Activated B cell treated with CpG ODN at 0.5 μM for 24 hours (primary cell): ENCODE data around the gene CBARP. TPM values are rescaled to one million over a fixed set of nuclear protein-coding genes. Genes with fewer than 3 reads are reported as not detected.
A peak's percentile ranks its signal among the peaks of the same experiment; 100 is the strongest.

Experiments
- ATAC-seq: fragments of 200-7000 bp; cut with Tn5 transposase; one replicate; pipeline ENCODE4 v1.10.0; 2021; ENCODE audit warnings: low read depth, mild to moderate bottlenecking, moderate library complexity
- CTCF ChIA-PET: fragments of 350-600 bp; sonication (Branson Sonifier 250); formaldehyde crosslinking; loops from one replicate; lab custom pipeline; 2021; ENCODE audit warnings: antibody characterized with exemption; lab: Charles Lee
- POLR2A ChIA-PET: fragments of 350-600 bp; sonication (Branson Sonifier 250); formaldehyde crosslinking; loops from one replicate; lab custom pipeline; 2021; ENCODE audit warnings: antibody characterized with exemption; lab: Charles Lee
- DNase-seq: peaks from one replicate; pipeline ENCODE4 v3.0.0; 2022
- H3K27ac Mint-ChIP-seq: one replicate; pipeline ENCODE4 v1.8.0; 2020; ENCODE audit warnings: mixed read lengths
- H3K27me3 Mint-ChIP-seq: one replicate; pipeline ENCODE4 v1.8.0; 2021; ENCODE audit warnings: mixed read lengths
- H3K36me3 Mint-ChIP-seq: one replicate; pipeline ENCODE4 v1.8.0; 2021; ENCODE audit warnings: low read depth, mixed read lengths
- H3K4me1 Mint-ChIP-seq: one replicate; pipeline ENCODE4 v1.8.0; 2021; ENCODE audit warnings: mixed read lengths
- H3K4me3 Mint-ChIP-seq: one replicate; pipeline ENCODE4 v1.8.0; 2020; ENCODE audit warnings: mild to moderate bottlenecking, mixed read lengths
- H3K9me3 Mint-ChIP-seq: one replicate; pipeline ENCODE4 v1.8.0; 2020; ENCODE audit warnings: mixed read lengths
- CTCF ChIP-seq: fragments of 200-600 bp; IDR thresholded peaks from one replicate; pipeline ENCODE4 v1.8.0; 2022; ENCODE audit warnings: antibody characterized with exemption, mild to moderate bottlenecking
- intact Hi-C: fragments of 100-400 bp; cut with micrococcal nuclease; formaldehyde crosslinking; loops from one replicate; pipeline ENCODE4 v1.15.1; 2024
- total RNA-seq: library from RNA; stranded (reverse); gene quantifications from 2 replicates; pipeline ENCODE4 v1.2.3, GENCODE V29; 2022

CBARP gene
- total RNA-seq, 1 donor from 2014 or later: 0.64 TPM

DNA sequence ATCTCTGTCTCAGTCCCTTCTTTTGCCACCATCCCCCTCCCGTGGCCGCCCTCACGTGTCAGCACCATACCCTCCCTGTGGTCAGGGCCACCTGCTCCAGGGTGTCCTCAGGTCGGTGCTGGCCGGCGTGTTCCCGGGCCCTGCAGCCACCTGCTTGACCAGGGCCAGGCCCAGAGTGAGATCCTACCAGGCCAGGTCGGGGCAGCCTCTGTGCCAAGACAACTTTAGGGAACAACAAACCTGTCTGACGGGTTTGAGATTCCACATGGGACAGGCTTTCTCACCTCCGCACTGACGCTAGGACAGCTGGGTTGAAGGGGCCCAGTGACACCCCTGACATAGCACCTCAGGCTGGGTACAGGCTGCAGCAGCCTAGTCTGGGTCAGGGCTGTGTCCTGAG, 56.2 kb downstream of the CBARP start:
- no peak for ATAC-seq
- H3K4me1 Mint-ChIP-seq: peaks cover 13% of the 10 kb centered on the region
- ChIA-PET CTCF (no interaction called here), POLR2A (no interaction called here)
- H3K9me3 Mint-ChIP-seq: no peaks in the 10 kb centered on the region
- no peaks in the 10 kb centered on the region for H3K36me3 Mint-ChIP-seq
- no peak overlapping the region for H3K4me3 Mint-ChIP-seq
- peak overlapping the region; percentile 41 for H3K27ac Mint-ChIP-seq
- TF ChIP-seq CTCF: no peak
- intact Hi-C loops: no loop called here
- no peaks in the 10 kb centered on the region for H3K27me3 Mint-ChIP-seq
- DNase-seq: no peak

Other genes with a start within 250 kb of the CBARP start
- gene GRIN3B, start 237.6 kb downstream of the CBARP start, total RNA-seq: 0.11 TPM in 1 of 2 replicates, not detected in the other
- gene TMEM259, start 216.9 kb downstream of the CBARP start, total RNA-seq: 223 and 257 TPM in 2 replicates
- gene RNU6-2, start 216.5 kb downstream of the CBARP start, total RNA-seq: not detected in 2 replicates
- 352 and 371 TPM in 2 replicates for gene CNN2, start 211.4 kb downstream of the CBARP start, total RNA-seq
- 164 and 188 TPM in 2 replicates for gene ABCA7, start 197.9 kb downstream of the CBARP start, total RNA-seq
- gene ARHGAP45, start 170.8 kb downstream of the CBARP start, total RNA-seq: 266 and 312 TPM in 2 replicates
- gene POLR2E, start 142.6 kb downstream of the CBARP start, total RNA-seq: 173 and 184 TPM in 2 replicates
- gene GPX4, start 134.0 kb downstream of the CBARP start, total RNA-seq: 213 and 218 TPM in 2 replicates
- gene SBNO2, start 63.7 kb downstream of the CBARP start, total RNA-seq: 111 and 127 TPM in 2 replicates
- gene STK11, start 32.2 kb downstream of the CBARP start, total RNA-seq: 62.0 and 67.6 TPM in 2 replicates
- 172 and 185 TPM in 2 replicates for gene ATP5F1D, start 3.7 kb upstream of the CBARP start, total RNA-seq
- gene MIDN, start 10.6 kb upstream of the CBARP start, total RNA-seq: 64.5 and 68.4 TPM in 2 replicates
- 399 and 400 TPM in 2 replicates for gene CIRBP, start 31.3 kb upstream of the CBARP start, total RNA-seq
- gene FAM174C, start 37.5 kb upstream of the CBARP start, total RNA-seq: 47.9 and 52.0 TPM in 2 replicates
- gene EFNA2, start 47.9 kb upstream of the CBARP start, total RNA-seq: not detected in 2 replicates
- gene NDUFS7, start 145.9 kb upstream of the CBARP start, total RNA-seq: 82.1 and 84.3 TPM in 2 replicates
- 6.9 and 8.8 TPM in 2 replicates for gene GAMT, start 163.5 kb upstream of the CBARP start, total RNA-seq
- gene DAZAP1, start 169.6 kb upstream of the CBARP start, total RNA-seq: 177 and 195 TPM in 2 replicates
- 1,788 and 2,029 TPM in 2 replicates for gene RPS15, start 200.4 kb upstream of the CBARP start, total RNA-seq
- 0.42 and 0.59 TPM in 2 replicates for gene APC2, start 212.1 kb upstream of the CBARP start, total RNA-seq
- 42.8 and 55.7 TPM in 2 replicates for gene C19orf25, start 241.2 kb upstream of the CBARP start, total RNA-seq